ENCODE results near the gene RNF4. TPM values are rescaled to one million over a fixed set of nuclear protein-coding genes. Genes with fewer than 3 reads are reported as not detected.

The RNF4 gene
- total and polyA plus RNA-seq, 10 of the 15 experiments (the other 5 are each of a cell fraction or from before 2014, with no cell fraction given), result 34.9 to 145 (median 76.1) TPM

DNA sequence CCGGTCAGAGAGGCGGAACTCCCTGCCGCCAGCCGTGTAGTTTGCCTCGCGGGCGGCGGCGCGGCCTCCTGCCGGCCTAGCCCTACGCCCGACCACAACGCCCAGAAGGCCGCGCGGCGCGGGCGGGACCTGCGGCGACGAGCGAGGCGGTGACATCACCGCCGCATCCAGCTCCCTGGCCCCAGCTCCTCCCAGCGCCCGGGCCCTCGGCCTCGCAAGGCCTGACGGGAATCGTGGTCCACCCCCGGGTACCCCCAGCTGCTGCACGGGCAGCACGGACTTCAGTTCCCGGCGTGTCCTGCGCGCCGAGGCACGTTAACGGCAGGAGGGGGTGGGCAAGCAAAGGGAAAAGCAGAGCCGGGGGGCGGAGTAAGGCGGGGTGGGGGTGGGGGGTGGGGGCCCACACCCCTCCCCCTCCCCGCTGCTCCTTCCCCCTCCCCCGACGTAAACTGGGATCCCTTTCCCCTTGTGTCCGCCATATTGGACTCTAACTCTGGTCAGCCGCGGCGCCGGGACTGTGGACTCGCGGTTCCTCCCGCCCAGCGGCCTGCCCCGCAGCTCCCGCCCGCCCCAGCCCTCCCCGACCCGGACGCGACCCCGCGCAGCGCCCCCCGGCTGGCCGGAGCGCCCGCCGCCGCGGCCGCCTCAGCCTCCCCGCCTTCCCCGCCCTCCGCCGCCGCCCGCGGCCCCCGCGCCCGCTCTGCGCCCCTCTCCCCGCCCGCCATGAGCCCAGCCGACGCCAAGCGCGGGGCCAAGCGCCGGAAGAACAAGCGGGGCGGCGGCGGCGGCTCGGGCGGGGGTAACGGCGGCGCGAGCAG, 67.5 kb downstream of the RNF4 start, which contains the start of gene FAM193A (continued):
- TF ChIP-seq, protein P1, sequence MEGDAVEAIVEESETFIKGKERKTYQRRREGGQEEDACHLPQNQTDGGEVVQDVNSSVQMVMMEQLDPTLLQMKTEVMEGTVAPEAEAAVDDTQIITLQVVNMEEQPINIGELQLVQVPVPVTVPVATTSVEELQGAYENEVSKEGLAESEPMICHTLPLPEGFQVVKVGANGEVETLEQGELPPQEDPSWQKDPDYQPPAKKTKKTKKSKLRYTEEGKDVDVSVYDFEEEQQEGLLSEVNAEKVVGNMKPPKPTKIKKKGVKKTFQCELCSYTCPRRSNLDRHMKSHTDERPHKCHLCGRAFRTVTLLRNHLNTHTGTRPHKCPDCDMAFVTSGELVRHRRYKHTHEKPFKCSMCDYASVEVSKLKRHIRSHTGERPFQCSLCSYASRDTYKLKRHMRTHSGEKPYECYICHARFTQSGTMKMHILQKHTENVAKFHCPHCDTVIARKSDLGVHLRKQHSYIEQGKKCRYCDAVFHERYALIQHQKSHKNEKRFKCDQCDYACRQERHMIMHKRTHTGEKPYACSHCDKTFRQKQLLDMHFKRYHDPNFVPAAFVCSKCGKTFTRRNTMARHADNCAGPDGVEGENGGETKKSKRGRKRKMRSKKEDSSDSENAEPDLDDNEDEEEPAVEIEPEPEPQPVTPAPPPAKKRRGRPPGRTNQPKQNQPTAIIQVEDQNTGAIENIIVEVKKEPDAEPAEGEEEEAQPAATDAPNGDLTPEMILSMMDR (IDR thresholded peaks at IDR 0.05 in 2 of 3, conservative IDR thresholded peaks at IDR 0.05 in 1 of 3; ENCODE audit: control insufficient read depth in 2 of 3, extremely low read depth in 1 of 3, insufficient read depth in 1 of 3, low read depth in 3 of 3, low read length in 3 of 3), result no peak
- TF ChIP-seq, protein P2, sequence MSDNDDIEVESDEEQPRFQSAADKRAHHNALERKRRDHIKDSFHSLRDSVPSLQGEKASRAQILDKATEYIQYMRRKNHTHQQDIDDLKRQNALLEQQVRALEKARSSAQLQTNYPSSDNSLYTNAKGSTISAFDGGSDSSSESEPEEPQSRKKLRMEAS (IDR thresholded peaks at IDR 0.05; ENCODE audit: low read depth, low read length), result 0 out of 2 replicates have a peak, but pooled peaks have one; percentile 9
- TF ChIP-seq, protein P3, sequence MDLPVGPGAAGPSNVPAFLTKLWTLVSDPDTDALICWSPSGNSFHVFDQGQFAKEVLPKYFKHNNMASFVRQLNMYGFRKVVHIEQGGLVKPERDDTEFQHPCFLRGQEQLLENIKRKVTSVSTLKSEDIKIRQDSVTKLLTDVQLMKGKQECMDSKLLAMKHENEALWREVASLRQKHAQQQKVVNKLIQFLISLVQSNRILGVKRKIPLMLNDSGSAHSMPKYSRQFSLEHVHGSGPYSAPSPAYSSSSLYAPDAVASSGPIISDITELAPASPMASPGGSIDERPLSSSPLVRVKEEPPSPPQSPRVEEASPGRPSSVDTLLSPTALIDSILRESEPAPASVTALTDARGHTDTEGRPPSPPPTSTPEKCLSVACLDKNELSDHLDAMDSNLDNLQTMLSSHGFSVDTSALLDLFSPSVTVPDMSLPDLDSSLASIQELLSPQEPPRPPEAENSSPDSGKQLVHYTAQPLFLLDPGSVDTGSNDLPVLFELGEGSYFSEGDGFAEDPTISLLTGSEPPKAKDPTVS (IDR thresholded peaks at IDR 0.05; ENCODE audit: low read depth, low read length), result 0 out of 2 replicates have a peak, but pooled peaks have one; percentile 28
- TF ChIP-seq CREM (IDR thresholded peaks at IDR 0.05; ENCODE audit: low read depth), result peak; percentile 90
- no peak for TF ChIP-seq NFXL1 (IDR thresholded peaks at IDR 0.05; ENCODE audit: borderline replicate concordance)
- no peak for TF ChIP-seq BRCA1 (IDR thresholded peaks at IDR 0.05; ENCODE audit: low read depth, low read length)
- peak; percentile 68 for TF ChIP-seq SP1 (IDR thresholded peaks at IDR 0.05; ENCODE audit: low read depth, low read length)
- peak; percentile 94 for TF ChIP-seq SIX5 (IDR thresholded peaks at IDR 0.05; ENCODE audit: low read depth, low read length, severe bottlenecking)
- no peak for TF ChIP-seq TCF7 (IDR thresholded peaks at IDR 0.05; ENCODE audit: borderline replicate concordance)
- no peak; the same call in 1 of the 2 replicates for TF ChIP-seq NR2F1 (conservative IDR thresholded peaks at IDR 0.05)
- no peak for TF ChIP-seq CHD1 (IDR thresholded peaks at IDR 0.05; ENCODE audit: low read depth, low read length)
- TF ChIP-seq, protein P4, sequence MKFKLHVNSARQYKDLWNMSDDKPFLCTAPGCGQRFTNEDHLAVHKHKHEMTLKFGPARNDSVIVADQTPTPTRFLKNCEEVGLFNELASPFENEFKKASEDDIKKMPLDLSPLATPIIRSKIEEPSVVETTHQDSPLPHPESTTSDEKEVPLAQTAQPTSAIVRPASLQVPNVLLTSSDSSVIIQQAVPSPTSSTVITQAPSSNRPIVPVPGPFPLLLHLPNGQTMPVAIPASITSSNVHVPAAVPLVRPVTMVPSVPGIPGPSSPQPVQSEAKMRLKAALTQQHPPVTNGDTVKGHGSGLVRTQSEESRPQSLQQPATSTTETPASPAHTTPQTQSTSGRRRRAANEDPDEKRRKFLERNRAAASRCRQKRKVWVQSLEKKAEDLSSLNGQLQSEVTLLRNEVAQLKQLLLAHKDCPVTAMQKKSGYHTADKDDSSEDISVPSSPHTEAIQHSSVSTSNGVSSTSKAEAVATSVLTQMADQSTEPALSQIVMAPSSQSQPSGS (IDR thresholded peaks at IDR 0.05; ENCODE audit: low read length), result no peak; the same call in 1 of the 2 replicates
- peak in 1 of 2 experiments; percentile 65; a peak in 1 of 3 replicates for TF ChIP-seq EGR1 (IDR thresholded peaks at IDR 0.05; ENCODE audit: borderline replicate concordance in 1 of 2, low read depth in 2 of 2, low read length in 2 of 2)
- TF ChIP-seq, protein P5, sequence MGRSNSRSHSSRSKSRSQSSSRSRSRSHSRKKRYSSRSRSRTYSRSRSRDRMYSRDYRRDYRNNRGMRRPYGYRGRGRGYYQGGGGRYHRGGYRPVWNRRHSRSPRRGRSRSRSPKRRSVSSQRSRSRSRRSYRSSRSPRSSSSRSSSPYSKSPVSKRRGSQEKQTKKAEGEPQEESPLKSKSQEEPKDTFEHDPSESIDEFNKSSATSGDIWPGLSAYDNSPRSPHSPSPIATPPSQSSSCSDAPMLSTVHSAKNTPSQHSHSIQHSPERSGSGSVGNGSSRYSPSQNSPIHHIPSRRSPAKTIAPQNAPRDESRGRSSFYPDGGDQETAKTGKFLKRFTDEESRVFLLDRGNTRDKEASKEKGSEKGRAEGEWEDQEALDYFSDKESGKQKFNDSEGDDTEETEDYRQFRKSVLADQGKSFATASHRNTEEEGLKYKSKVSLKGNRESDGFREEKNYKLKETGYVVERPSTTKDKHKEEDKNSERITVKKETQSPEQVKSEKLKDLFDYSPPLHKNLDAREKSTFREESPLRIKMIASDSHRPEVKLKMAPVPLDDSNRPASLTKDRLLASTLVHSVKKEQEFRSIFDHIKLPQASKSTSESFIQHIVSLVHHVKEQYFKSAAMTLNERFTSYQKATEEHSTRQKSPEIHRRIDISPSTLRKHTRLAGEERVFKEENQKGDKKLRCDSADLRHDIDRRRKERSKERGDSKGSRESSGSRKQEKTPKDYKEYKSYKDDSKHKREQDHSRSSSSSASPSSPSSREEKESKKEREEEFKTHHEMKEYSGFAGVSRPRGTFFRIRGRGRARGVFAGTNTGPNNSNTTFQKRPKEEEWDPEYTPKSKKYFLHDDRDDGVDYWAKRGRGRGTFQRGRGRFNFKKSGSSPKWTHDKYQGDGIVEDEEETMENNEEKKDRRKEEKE (IDR thresholded peaks at IDR 0.05), result no peak
- TF ChIP-seq PML (IDR thresholded peaks at IDR 0.05; ENCODE audit: low read length), result no peak
- TF ChIP-seq STAT1 (conservative IDR thresholded peaks at IDR 0.05), result no peak
- TF ChIP-seq ZBED1 (IDR thresholded peaks at IDR 0.05; ENCODE audit: borderline replicate concordance), result no peak
- no peak for TF ChIP-seq ZNF217 (IDR thresholded peaks at IDR 0.05)
- TF ChIP-seq YY1 (IDR thresholded peaks at IDR 0.05; ENCODE audit: low read depth, low read length), result peak; percentile 89
- no peak for TF ChIP-seq MEF2B (IDR thresholded peaks at IDR 0.05; ENCODE audit: partially characterized antibody, poor library complexity, severe bottlenecking)
- no peak; the same call in 1 of the 2 replicates for TF ChIP-seq MXI1 (IDR thresholded peaks at IDR 0.05; ENCODE audit: low read depth, low read length)
- TF ChIP-seq HDAC2 (IDR thresholded peaks at IDR 0.05), result no peak
- no peak for TF ChIP-seq MTA3 (IDR thresholded peaks at IDR 0.05; ENCODE audit: borderline replicate concordance, low read length)

All from GM12878 (cell line).